ENCODE measurements around the gene AHCYL2. TPM values are rescaled to one million over a fixed set of nuclear protein-coding genes. Genes with fewer than 3 reads are reported as not detected.

Gene AHCYL2
- total and polyA plus RNA-seq, 2 of the 8 experiments (the other 6 are each of a cell fraction or from before 2014, with no cell fraction given), result 20.7 to 25.4 TPM

DNA sequence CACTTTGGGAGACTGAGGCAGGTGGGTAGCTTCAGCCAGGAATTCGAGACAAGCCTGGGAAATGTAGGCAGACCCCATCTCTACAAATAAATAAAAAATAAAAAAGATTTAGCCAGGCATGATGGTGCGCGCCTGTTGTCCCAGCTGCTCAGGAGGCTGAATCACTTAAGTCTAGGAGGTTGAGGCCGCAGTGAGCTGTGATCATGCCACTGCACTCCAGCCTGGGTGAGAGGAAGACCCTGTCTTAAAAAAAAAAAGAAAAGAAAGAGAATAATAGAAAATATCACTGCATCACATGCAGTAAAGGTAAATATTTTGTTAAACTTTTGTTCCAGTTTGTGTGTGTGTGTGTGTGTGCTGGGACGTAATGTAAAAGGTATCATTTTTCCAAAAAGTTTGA is 212.4 kb downstream of the AHCYL2 start:
- Histone ChIP-seq H2AK5ac (ENCODE audit: low read depth, low read length) (no peak overlapping the region), H2AFZ (ENCODE audit: low read length) (no peak overlapping the region), H3K14ac (ENCODE audit: insufficient read length) (no peak overlapping the region), H3K23ac (ENCODE audit: insufficient read length) (no peak overlapping the region), H3K27me3 (replicated peaks in 1 of 4; ENCODE audit: control insufficient read depth in 3 of 4, extremely low read depth in 1 of 4, insufficient read depth in 3 of 4, low read length in 3 of 4) (peaks cover 0 to 9% (median 3%) of the 10 kb centered on the region in 4 experiments; a peak in 3 of 7 replicates), H4K20me1 (replicated peaks in 1 of 2; ENCODE audit: control insufficient read depth in 1 of 2, insufficient read depth in 2 of 2, low read length in 2 of 2) (peaks cover 3 to 5% of the 10 kb centered on the region in 2 experiments), H2BK15ac (ENCODE audit: low read length) (no peak overlapping the region), H3K4me2 (ENCODE audit: insufficient read depth in 1 of 2, low read depth in 2 of 2, low read length in 2 of 2) (no peak overlapping the region), H4K91ac (replicated peaks; ENCODE audit: insufficient read length, low read length) (no peak overlapping the region), H3K9me3 (ENCODE audit: insufficient read depth in 2 of 2, low read depth in 1 of 2, low read length in 1 of 2) (no peaks in the 10 kb centered on the region), H3K4me3 (ENCODE audit: extremely low read depth in 1 of 4, insufficient read depth in 2 of 4, low read depth in 3 of 4, low read length in 4 of 4) (no peak overlapping the region), H3K79me2 (ENCODE audit: control insufficient read depth in 1 of 2, insufficient read depth in 2 of 2, low read length in 2 of 2) (peaks cover 0 to 3% of the 10 kb centered on the region in 2 experiments; a peak in 1 of 4 replicates), H3K4me1 (replicated peaks in 1 of 4; ENCODE audit: control insufficient read depth in 3 of 4, insufficient read depth in 4 of 4, low read length in 3 of 4) (peaks cover 0 to 4% (median 2%) of the 10 kb centered on the region in 4 experiments; a peak in 3 of 7 replicates), H3K56ac (replicated peaks; ENCODE audit: insufficient read length, low read depth, low read length) (no peak overlapping the region), H3K23me2 (ENCODE audit: low read depth, low read length) (peaks cover 13% of the 10 kb centered on the region), H3K79me1 (ENCODE audit: low read depth, low read length) (no peaks in the 10 kb centered on the region), H2BK20ac (ENCODE audit: low read length) (no peak overlapping the region), H3K36me3 (ENCODE audit: control insufficient read depth in 2 of 4, insufficient read depth in 4 of 4, low read length in 3 of 4) (peaks cover 0 to 7% (median 0%) of the 10 kb centered on the region in 4 experiments; a peak in 1 of 8 replicates), H2BK5ac (ENCODE audit: low read depth, low read length) (no peak overlapping the region), H2BK120ac (replicated peaks; ENCODE audit: low read depth, low read length) (no peak overlapping the region), H3K9ac (replicated peaks in 1 of 4; ENCODE audit: extremely low read depth in 1 of 4, low read depth in 3 of 4, low read length in 3 of 4) (no peak overlapping the region), H4K5ac (ENCODE audit: insufficient read length, low read depth, low read length) (no peak overlapping the region), H3K18ac (ENCODE audit: extremely low read depth, low read length) (no peak overlapping the region), H3K4ac (replicated peaks; ENCODE audit: insufficient read length, low read depth, low read length) (no peak overlapping the region), H3K27ac (ENCODE audit: low read depth, low read length) (no peak overlapping the region), H2BK12ac (ENCODE audit: low read depth, low read length) (no peak overlapping the region), H4K8ac (ENCODE audit: extremely low read depth, insufficient read depth, low read length) (no peak overlapping the region)
- WGBS, 2 experiments (ENCODE audit: extremely low coverage in 1 of 2, insufficient coverage in 1 of 2, insufficient read length in 1 of 2, insufficient replicate concordance in 2 of 2, low coverage in 1 of 2, low lambda C conversion rate in 2 of 2, missing lambda C conversion rate in 1 of 2), result 85% methylated on average over 5 of the region's 5 CpGs; no CpG with 5 or more reads in 1 of the 2 experiments
- ChIA-PET CTCF (ENCODE audit: partially characterized antibody) (interaction anchor here (0.8 to 2.1 kb wide), 2 partner anchors 70 to 219 kb away, joined by 3 to 5 read pairs; no protein-coding TSS in a partner anchor), POLR2A (ENCODE audit: partially characterized antibody) (no interaction called here)
- FAIRE-seq, result no peak
- no peak for TF ChIP-seq KDM1A (IDR thresholded peaks at IDR 0.05; ENCODE audit: borderline replicate concordance, low read length)
- TF ChIP-seq HDAC6 (IDR thresholded peaks at IDR 0.05; ENCODE audit: low read depth, low read length), result no peak
- no peak for TF ChIP-seq JUND (IDR thresholded peaks at IDR 0.05; ENCODE audit: low read length)
- no peak for TF ChIP-seq POU5F1 (IDR thresholded peaks at IDR 0.05; ENCODE audit: low read depth, low read length)
- no peak for TF ChIP-seq CREB1 (IDR thresholded peaks at IDR 0.05)
- TF ChIP-seq FOSL1 (IDR thresholded peaks at IDR 0.05; ENCODE audit: insufficient read depth, low read depth, low read length), result no peak
- TF ChIP-seq POLR2AphosphoS5 (IDR thresholded peaks at IDR 0.05; ENCODE audit: low read depth, low read length), result no peak
- TF ChIP-seq PHF8 (conservative IDR thresholded peaks at IDR 0.05; ENCODE audit: low read depth, low read length), result no peak
- no peak for TF ChIP-seq MAFK (IDR thresholded peaks at IDR 0.05; ENCODE audit: low read depth, low read length)
- no peak for TF ChIP-seq POLR2A (IDR thresholded peaks at IDR 0.05; ENCODE audit: control extremely low read depth in 1 of 2, low read depth in 2 of 2, low read length in 2 of 2)
- no peak for TF ChIP-seq EZH2 (IDR thresholded peaks at IDR 0.05; ENCODE audit: low read depth, low read length, severe bottlenecking)
- TF ChIP-seq GABPA (IDR thresholded peaks at IDR 0.05; ENCODE audit: borderline replicate concordance, insufficient read depth, low read length), result no peak
- TF ChIP-seq CHD2 (IDR thresholded peaks at IDR 0.05; ENCODE audit: low read length), result no peak
- TF ChIP-seq SP4 (IDR thresholded peaks at IDR 0.05; ENCODE audit: low read length), result no peak
- no peak for TF ChIP-seq YY1 (IDR thresholded peaks at IDR 0.05; ENCODE audit: low read depth, low read length)
- no peak for DNase-seq (ENCODE audit: low read depth in 1 of 2, low spot score in 2 of 2)
